Measurements from ENCODE around the gene SRMS.
A peak's percentile ranks its signal among the peaks of the same experiment; 100 is the strongest.

The SRMS gene

DNA sequence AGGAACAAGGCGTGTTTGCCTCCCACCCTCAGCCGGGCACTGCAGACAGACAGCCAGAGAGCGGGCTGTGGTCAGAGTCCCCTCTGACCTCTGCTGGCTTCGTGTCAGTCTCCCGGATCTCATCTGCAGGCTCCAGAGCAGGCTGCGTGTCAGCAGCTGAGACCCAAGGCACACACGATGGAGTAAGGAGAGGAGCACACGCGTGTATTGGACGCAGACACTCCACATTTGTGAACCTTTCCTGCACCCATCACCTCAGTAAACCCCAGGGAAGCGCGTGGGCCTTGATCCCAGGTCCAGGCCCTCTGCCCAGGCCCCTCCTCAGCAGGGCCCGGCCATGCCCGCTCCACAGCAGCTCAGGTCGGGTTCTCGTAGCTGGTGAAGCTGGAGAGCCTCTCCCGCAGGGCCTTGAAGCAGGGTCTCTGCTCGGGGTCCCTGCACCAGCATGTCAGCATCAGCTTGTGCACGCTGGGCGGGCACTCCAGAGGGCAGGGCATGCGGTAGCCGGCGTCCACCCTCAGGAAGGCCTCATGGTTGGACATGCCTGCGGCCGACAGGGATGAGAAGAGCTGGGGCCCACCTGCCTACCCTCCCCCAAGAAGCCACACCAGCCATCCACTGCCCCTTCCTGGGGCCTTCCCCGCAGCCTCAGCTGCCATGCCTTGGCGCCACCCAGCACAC is 18.2 kb downstream of the SRMS start:
- TF ChIP-seq, protein P1, sequence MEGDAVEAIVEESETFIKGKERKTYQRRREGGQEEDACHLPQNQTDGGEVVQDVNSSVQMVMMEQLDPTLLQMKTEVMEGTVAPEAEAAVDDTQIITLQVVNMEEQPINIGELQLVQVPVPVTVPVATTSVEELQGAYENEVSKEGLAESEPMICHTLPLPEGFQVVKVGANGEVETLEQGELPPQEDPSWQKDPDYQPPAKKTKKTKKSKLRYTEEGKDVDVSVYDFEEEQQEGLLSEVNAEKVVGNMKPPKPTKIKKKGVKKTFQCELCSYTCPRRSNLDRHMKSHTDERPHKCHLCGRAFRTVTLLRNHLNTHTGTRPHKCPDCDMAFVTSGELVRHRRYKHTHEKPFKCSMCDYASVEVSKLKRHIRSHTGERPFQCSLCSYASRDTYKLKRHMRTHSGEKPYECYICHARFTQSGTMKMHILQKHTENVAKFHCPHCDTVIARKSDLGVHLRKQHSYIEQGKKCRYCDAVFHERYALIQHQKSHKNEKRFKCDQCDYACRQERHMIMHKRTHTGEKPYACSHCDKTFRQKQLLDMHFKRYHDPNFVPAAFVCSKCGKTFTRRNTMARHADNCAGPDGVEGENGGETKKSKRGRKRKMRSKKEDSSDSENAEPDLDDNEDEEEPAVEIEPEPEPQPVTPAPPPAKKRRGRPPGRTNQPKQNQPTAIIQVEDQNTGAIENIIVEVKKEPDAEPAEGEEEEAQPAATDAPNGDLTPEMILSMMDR (conservative IDR thresholded peaks at IDR 0.05): no peak
- no peak overlapping the region for H3K27ac ChIP-seq

DNA sequence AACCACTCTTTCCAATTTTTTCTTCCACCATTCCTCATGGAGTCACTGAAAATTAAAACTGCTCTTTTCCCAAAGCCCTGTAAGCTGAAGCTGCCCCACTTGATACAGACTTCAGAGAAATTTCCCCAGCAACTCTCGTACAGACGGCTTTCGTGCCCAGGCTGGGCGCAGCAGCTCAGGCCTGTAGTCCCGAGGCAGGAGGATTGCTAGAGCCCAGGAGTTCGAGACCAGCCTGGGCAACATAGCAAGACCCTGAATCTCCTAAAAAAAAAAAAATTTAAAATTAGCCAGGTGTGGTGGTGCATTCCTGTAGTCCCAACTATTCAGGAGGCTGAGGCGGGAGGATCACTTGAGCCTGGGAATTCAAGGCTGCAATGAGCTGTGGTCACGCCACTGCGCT is 20.4 kb downstream of the SRMS start:
- H3K27ac ChIP-seq: no peak overlapping the region
- TF ChIP-seq, protein P1 (conservative IDR thresholded peaks at IDR 0.05): no peak

DNA sequence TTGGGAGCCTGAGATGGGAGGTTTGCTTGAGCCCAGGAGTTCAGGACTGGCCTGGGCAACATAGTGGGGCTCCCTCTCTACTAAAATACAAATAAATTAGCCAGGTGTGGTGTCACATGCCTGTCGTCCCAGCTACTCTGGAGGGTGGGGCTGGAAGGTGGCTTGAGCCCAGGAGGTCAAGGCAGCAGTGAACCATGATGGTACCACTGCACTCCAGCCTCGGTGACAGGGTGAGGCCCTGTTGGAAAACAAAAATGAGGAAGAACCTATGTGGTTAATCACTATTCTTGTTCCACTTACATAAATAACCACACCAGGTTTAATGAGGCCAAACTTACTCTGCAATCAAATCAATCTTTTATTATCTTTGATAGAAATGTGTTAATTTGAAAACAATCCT is 21.6 kb downstream of the SRMS start:
- no peak overlapping the region for H3K27ac ChIP-seq
- TF ChIP-seq, protein P1 (conservative IDR thresholded peaks at IDR 0.05): no peak

DNA sequence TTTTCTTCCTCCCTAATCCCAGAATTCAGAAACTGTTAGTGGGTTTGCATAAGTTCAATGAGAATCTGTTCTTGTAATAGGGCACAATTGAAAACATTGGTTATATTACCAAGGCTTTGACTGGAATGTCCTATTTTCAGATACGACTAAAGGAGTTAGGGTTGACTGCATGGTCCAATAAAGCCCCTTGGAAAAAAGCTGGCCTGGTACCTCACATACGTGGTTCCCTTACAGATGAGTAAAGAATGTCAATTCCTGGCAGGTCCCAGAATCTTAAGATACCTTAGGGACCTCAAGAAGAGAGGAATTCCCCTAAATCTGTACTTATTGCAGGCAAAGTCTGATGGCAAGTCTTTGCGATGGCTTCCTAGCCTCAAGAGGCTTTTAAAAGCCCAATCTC is 22.4 kb downstream of the SRMS start:
- TF ChIP-seq, protein P1 (conservative IDR thresholded peaks at IDR 0.05): no peak
- H3K27ac ChIP-seq: no peak overlapping the region

DNA sequence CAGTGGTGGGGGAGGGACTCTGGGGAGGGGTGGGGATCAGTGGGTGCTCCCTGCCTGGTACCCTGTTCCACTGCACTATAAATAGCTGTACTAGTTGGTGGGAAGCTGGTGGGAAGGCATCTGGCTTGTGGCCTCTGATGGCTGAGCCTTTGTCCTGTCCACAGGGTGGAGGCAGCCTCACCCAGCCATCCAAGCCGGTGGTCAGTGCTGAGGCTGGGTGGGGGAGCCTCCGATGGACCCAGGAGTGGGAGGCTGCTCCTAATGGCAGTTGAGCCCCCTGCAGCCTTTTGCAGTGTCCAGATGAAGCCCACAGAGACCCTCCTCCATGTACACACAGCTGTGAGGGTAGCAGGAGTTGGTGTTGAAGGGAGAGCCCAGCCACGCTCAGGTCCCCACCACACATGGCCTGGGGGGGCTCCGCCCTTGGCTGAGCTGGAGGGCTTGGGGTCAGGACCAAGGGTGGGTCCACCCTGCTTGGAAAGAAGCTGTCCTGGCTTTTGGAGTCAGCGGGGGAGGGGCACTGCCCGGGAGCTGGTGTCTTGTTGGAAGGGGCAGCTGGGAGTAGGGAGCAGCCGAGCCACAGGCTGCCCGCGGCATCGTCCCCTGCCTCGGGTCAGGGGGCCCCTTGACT is 24.5 kb downstream of the SRMS start:
- peak overlapping the region; percentile 96; the same call in 1 of the 2 replicates for H3K27ac ChIP-seq
- TF ChIP-seq, protein P1 (conservative IDR thresholded peaks at IDR 0.05): no peak

DNA sequence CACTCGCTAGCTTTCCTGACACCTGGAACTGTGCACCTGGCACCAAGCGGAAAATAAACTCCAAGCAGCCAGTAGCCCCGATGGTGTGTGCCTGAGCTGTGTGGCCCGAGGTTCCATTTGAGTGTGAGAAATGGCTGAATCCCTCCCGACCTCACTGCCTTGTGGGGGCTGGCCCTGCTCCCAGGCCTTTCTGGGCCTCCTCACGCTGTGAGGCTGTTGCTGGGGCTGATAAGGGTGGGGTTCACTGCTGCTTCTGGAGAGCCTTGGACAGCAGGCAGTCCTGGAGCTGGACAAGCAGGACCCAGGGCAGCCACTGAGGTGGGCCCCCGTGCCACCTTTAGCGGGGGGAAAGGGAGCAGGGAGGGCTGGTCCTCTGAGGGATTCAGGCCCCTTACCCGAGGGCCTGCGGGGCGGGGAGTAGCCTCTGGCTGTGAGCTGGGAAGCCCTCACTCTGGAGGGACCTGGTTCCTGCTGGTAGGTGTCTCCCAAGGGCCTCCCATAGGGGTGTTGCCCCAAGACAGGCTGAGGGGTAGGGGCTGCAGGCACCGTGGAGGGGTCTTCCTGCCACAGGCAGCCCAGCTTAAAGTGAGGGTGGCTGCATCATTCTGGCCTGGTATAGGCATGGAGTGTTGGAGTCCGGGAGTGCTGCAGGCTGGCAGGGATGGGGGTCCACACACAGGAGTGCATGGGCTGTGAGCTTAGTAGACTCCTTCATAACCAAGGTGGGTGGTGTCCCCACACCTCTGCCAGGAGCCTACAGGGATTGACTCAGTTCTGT is 25.3 kb downstream of the SRMS start:
- peak overlapping the region; percentile 96; the same call in 1 of the 2 replicates for H3K27ac ChIP-seq
- TF ChIP-seq, protein P1 (conservative IDR thresholded peaks at IDR 0.05): no peak

DNA sequence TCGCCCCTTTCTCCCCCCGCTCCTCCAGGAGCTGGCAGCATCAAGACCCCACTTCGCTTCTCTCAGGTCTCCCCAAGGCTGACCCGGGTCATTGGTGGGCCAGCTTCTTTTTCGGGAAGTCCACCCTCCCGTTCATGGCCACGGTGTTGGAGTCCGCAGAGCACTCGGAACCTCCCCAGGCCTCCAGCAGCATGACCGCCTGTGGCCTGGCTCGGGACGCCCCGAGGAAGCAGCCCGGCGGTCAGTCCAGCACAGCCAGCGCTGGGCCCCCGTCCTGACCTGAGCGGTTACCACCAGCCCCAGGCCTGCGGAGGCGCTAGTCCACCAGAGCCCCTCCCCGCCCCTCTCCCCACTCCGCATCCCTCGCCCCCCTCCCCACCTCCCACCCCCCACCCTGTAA is 25.9 kb downstream of the SRMS start:
- peak overlapping the region; percentile 96 for H3K27ac ChIP-seq
- TF ChIP-seq, protein P1 (conservative IDR thresholded peaks at IDR 0.05): 0 out of 2 replicates have a peak, but pooled peaks have one; percentile 7
